ENCODE results near the gene OR2A2. TPM values are rescaled to one million over a fixed set of nuclear protein-coding genes. Genes with fewer than 3 reads are reported as not detected.
"Not testable (repeated sequence)": the region's sequence is repeated elsewhere in the genome, so short reads cannot be mapped to it uniquely, and the experiment has no call there.

OR2A2 gene
- total RNA-seq, 1 donor from 2014 or later: not detected

DNA sequence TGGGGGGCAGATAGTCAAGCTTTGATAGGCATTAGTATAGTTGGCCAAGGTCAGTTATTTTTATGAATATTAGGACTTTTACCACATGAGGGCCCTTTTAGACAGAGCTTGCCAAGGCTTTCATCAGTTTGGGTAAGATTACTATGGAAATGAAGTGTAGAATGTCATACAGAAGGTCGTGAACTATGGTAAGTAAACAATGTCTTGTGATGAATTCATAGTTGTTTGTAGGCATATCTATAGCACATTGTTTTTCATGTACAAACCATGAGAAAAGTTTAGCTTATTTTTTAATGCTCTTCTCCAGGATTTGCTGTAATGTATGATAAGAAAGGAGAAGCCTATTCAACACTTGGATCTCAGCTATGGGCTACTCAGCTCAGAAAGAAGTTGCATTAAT is 4.3 kb downstream of the OR2A2 start:
- Mint-ChIP-seq H3K27me3 (ENCODE audit: insufficient read depth) (peaks cover 15% of the 10 kb centered on the region), H3K9me3 (no peaks in the 10 kb centered on the region), H3K36me3 (ENCODE audit: low read depth) (no peaks in the 10 kb centered on the region), H3K27ac (no peak overlapping the region), H3K4me3 (no peak overlapping the region), H3K4me1 (ENCODE audit: low read depth) (no peaks in the 10 kb centered on the region)
- DNase-seq (ENCODE audit: low spot score): no peak
- intact Hi-C loops (cut with micrococcal nuclease): no loop called here

DNA sequence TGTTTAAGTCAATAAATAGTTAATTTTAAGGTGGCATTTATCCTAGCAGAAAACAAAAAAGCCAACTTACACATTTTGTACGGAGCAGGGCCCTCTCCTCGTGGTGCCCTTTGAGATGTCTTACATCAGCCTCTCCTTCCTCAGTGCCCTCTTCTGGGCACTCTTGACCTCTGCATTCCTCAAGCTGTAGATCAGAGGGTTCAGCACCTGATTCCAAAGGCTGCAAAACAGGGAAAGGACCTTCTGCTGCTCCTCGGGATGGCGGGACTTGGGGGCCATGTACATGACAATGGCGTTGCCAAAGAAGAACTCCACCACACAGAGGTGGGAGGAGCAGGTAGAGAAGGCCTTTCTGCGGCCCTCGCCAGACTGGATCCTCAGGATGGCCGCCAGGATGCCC is 9.0 kb downstream of the OR2A2 start:
- Mint-ChIP-seq H3K9me3 (no peaks in the 10 kb centered on the region), H3K4me3 (no peak overlapping the region), H3K36me3 (ENCODE audit: low read depth) (no peaks in the 10 kb centered on the region), H3K4me1 (ENCODE audit: low read depth) (no peaks in the 10 kb centered on the region), H3K27me3 (ENCODE audit: insufficient read depth) (peaks cover 10% of the 10 kb centered on the region), H3K27ac (no peak overlapping the region)
- intact Hi-C loops (cut with micrococcal nuclease): no loop called here
- DNase-seq (ENCODE audit: low spot score): no peak

DNA sequence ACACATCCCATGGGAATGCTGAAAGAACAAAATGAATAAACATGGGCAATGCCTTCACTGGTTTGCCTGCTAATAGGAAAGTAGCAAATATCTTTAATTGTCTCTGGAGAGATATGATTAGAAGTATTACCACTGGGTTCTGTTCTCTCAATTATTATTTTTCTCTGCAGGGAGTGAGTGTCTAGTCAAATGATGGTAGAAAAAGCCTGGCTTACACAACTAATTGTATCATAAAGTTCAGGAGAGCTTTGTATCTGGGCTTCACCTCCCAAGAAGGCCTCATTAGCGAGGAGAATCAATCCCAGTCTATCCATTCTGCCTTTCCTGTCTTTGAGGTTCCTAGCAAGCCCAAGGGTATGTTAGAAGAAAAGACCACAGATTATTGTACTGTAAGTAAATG is 13.5 kb downstream of the OR2A2 start, which contains the start of gene OR2A14:
Gene OR2A14, plus strand, starts transcription at position 301 of the 400 bp plus-strand sequence. CDS start 5,937 bp downstream, outside the sequence.
- no peaks in the 10 kb centered on the region for H3K4me1 Mint-ChIP-seq (ENCODE audit: low read depth)
- H3K27me3 Mint-ChIP-seq (ENCODE audit: insufficient read depth): peaks cover 2% of the 10 kb centered on the region
- H3K36me3 Mint-ChIP-seq (ENCODE audit: low read depth): no peaks in the 10 kb centered on the region
- H3K27ac Mint-ChIP-seq: no peak within 1 kb of the TSS
- intact Hi-C loops (cut with micrococcal nuclease): no loop called here
- no peaks in the 10 kb centered on the region for H3K9me3 Mint-ChIP-seq
- no peak within 1 kb of the TSS for H3K4me3 Mint-ChIP-seq
- no peak for DNase-seq (ENCODE audit: low spot score)

DNA sequence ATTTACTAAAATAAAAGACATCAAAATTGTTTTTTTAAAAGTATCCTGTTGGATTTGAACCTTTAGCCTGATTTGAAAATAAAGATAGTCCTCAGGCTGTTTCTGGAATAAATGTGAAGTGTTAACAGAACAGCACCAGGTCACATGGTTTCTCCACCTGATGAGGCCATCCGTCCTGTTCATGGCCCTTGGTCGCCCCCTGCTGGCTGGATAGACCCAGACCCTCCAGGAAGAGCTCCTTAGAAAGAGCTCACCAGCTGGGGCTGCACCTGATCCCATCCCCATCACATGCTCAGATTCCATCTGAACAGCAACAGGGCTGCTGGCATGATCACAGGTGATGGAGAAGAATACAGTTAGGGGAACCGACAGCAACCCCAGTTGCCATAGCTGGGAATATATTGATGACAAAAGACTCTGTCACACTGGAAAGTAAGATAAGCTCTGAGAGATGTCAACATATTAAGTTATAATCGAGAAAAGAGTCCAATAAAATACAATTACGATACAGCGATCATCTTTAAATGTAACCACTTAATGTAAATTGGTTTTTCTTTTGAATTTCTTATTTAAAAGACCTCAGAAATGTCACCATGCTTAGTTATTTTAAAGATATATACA is 18.4 kb downstream of the OR2A2 start:
- Mint-ChIP-seq H3K4me3 (no peak overlapping the region), H3K36me3 (ENCODE audit: low read depth) (no peaks in the 10 kb centered on the region), H3K27me3 (ENCODE audit: insufficient read depth) (no peaks in the 10 kb centered on the region), H3K4me1 (ENCODE audit: low read depth) (no peaks in the 10 kb centered on the region), H3K27ac (no peak overlapping the region), H3K9me3 (no peaks in the 10 kb centered on the region)
- intact Hi-C loops (cut with micrococcal nuclease): loop anchor here (1.0 to 2.0 kb wide), 4 partner anchors 227 to 712 kb away; no protein-coding TSS in a partner anchor
- DNase-seq (ENCODE audit: low spot score): peak; percentile 72

- intact Hi-C loops (cut with micrococcal nuclease): loop anchor here (2.0 kb wide), 1 partner anchor 261 kb away; no protein-coding TSS in a partner anchor
- H3K27ac Mint-ChIP-seq; H3K36me3 Mint-ChIP-seq (ENCODE audit: low read depth); H3K27me3 Mint-ChIP-seq (ENCODE audit: insufficient read depth); H3K9me3 Mint-ChIP-seq; DNase-seq (ENCODE audit: low spot score); H3K4me3 Mint-ChIP-seq; H3K4me1 Mint-ChIP-seq (ENCODE audit: low read depth): not testable (repeated sequence)
These were observed 20.2 kb downstream of the OR2A2 start for GRCh38 chr7:144129601-144130000.

GRCh38 chr7:144130730-144131129 is 21.3 kb downstream of the OR2A2 start:
- Mint-ChIP-seq H3K4me3 (no peak overlapping the region), H3K9me3 (no peaks in the 10 kb centered on the region), H3K27ac (no peak overlapping the region), H3K36me3 (ENCODE audit: low read depth) (no peaks in the 10 kb centered on the region), H3K4me1 (ENCODE audit: low read depth) (no peaks in the 10 kb centered on the region), H3K27me3 (ENCODE audit: insufficient read depth) (no peaks in the 10 kb centered on the region)
- intact Hi-C loops (cut with micrococcal nuclease): no loop called here
- no peak for DNase-seq (ENCODE audit: low spot score)

DNA sequence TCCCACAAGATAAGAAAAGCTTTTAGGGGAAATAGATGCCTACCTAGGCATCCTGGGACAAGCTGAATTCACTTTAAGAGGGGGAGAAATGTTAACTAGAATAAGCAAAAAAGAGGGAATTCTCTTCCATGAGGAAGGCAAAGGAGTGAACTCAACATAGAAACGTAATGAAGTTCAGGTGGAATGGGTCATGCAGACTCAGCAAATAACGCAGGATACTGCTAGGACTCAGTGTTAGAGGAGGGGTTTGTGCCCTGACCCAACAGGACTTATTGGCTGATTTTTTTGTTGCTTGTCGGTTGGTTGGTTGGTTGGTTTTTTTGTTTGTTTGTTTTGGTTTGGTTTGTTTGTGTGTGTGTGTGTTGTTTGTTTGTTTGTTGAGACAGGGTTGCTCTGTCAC is 22.9 kb downstream of the OR2A2 start:
- intact Hi-C loops (cut with micrococcal nuclease): no loop called here
- H3K9me3 Mint-ChIP-seq: no peaks in the 10 kb centered on the region
- H3K4me1 Mint-ChIP-seq (ENCODE audit: low read depth): no peaks in the 10 kb centered on the region
- no peaks in the 10 kb centered on the region for H3K36me3 Mint-ChIP-seq (ENCODE audit: low read depth)
- no peak overlapping the region for H3K4me3 Mint-ChIP-seq
- peaks cover 1% of the 10 kb centered on the region for H3K27me3 Mint-ChIP-seq (ENCODE audit: insufficient read depth)
- no peak overlapping the region for H3K27ac Mint-ChIP-seq
- no peak for DNase-seq (ENCODE audit: low spot score)

GRCh38 chr7:144133307-144133706 is 23.9 kb downstream of the OR2A2 start:
- H3K4me3 Mint-ChIP-seq: no peak overlapping the region
- no peaks in the 10 kb centered on the region for H3K4me1 Mint-ChIP-seq (ENCODE audit: low read depth)
- DNase-seq (ENCODE audit: low spot score): no peak
- H3K36me3 Mint-ChIP-seq (ENCODE audit: low read depth): no peaks in the 10 kb centered on the region
- intact Hi-C loops (cut with micrococcal nuclease): no loop called here
- H3K27ac Mint-ChIP-seq: no peak overlapping the region
- no peaks in the 10 kb centered on the region for H3K9me3 Mint-ChIP-seq
- peaks cover 4% of the 10 kb centered on the region for H3K27me3 Mint-ChIP-seq (ENCODE audit: insufficient read depth)

DNA sequence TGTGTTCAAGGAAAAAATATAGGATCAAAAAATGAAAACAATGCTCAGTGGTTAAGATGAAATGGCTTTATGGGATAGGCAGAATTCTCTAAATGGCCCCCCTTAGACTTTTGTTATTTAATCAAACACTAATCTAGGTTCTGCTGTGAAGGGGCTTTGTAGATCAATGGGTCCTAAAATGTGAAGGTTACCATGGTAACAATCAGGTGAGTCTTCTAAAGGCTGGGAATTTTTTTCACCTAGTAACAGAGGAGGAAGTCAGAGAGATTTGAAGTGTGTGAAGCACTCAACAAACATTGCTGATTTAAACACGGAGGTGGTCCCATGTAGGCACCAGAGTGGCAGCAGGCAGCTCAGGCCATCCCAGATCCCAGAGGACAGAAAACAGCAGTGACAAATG is 24.7 kb downstream of the OR2A2 start:
- no peaks in the 10 kb centered on the region for H3K4me1 Mint-ChIP-seq (ENCODE audit: low read depth)
- H3K36me3 Mint-ChIP-seq (ENCODE audit: low read depth): no peaks in the 10 kb centered on the region
- H3K4me3 Mint-ChIP-seq: no peak overlapping the region
- H3K27me3 Mint-ChIP-seq (ENCODE audit: insufficient read depth): peaks cover 4% of the 10 kb centered on the region
- no peak for DNase-seq (ENCODE audit: low spot score)
- H3K9me3 Mint-ChIP-seq: no peaks in the 10 kb centered on the region
- intact Hi-C loops (cut with micrococcal nuclease): no loop called here
- no peak overlapping the region for H3K27ac Mint-ChIP-seq

GRCh38 chr7:144137501-144137900 is 28.1 kb downstream of the OR2A2 start:
- Mint-ChIP-seq H3K27ac (no peak overlapping the region), H3K4me3 (no peak overlapping the region), H3K36me3 (ENCODE audit: low read depth) (no peaks in the 10 kb centered on the region), H3K27me3 (ENCODE audit: insufficient read depth) (peaks cover 4% of the 10 kb centered on the region), H3K4me1 (ENCODE audit: low read depth) (no peaks in the 10 kb centered on the region), H3K9me3 (no peaks in the 10 kb centered on the region)
- DNase-seq (ENCODE audit: low spot score): no peak
- intact Hi-C loops (cut with micrococcal nuclease): no loop called here

DNA sequence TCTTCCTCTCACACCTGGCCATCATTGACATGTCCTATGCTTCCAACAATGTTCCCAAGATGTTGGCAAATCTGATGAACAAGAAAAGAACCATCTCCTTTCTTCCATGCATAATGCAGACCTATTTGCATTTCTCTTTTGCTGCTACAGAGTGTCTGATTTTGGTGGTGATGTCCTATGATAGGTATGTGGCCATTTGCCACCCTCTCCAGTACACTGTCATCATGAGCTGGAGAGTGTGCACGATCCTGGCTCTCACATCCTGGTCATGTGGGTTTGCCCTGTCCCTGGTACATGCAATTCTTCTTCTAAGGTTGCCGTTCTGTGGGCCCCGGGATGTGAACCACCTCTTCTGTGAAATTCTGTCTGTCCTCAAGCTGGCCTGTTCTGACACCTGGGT is 32.8 kb downstream of the OR2A2 start:
- Mint-ChIP-seq H3K9me3 (no peaks in the 10 kb centered on the region), H3K27ac (no peak overlapping the region), H3K4me1 (ENCODE audit: low read depth) (no peaks in the 10 kb centered on the region), H3K27me3 (ENCODE audit: insufficient read depth) (peaks cover 2% of the 10 kb centered on the region), H3K36me3 (ENCODE audit: low read depth) (no peaks in the 10 kb centered on the region), H3K4me3 (no peak overlapping the region)
- no peak for DNase-seq (ENCODE audit: low spot score)
- intact Hi-C loops (cut with micrococcal nuclease): no loop called here

GRCh38 chr7:144144426-144144825 is 35.0 kb downstream of the OR2A2 start:
- intact Hi-C loops (cut with micrococcal nuclease): no loop called here
- no peak overlapping the region for H3K4me3 Mint-ChIP-seq
- no peaks in the 10 kb centered on the region for H3K4me1 Mint-ChIP-seq (ENCODE audit: low read depth)
- DNase-seq (ENCODE audit: low spot score): no peak
- H3K27ac Mint-ChIP-seq: no peak overlapping the region
- H3K27me3 Mint-ChIP-seq (ENCODE audit: insufficient read depth): no peaks in the 10 kb centered on the region
- no peaks in the 10 kb centered on the region for H3K36me3 Mint-ChIP-seq (ENCODE audit: low read depth)
- H3K9me3 Mint-ChIP-seq: peaks cover 19% of the 10 kb centered on the region

DNA sequence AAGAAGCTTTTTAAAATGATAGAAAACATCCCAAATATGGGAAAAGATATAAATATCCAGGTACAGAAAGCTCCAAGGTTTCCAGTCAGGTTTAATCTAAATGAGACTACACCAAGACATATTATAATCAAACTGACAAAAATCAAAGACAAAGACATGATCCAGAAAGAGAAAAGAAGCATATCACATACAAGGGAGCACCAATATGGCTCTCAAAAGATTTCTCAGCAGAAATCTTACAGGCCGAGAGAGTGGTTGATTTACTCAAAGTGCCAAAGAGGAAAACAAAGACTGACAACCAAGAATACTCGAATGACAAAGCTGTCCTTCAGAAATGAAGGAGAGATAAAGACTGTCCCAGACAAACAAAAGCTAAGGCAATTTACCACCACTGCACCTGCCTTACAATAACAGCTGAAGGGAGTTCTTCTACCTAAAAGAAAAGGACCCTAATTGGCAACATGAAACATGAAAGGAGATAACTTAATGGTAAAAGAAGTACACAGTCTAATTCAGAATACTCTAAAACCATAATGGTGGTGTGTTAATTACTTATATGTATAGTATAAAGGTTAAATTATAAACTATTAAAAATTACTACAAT is 38.9 kb downstream of the OR2A2 start:
- H3K27ac Mint-ChIP-seq: no peak overlapping the region
- H3K27me3 Mint-ChIP-seq (ENCODE audit: insufficient read depth): no peaks in the 10 kb centered on the region
- no peak overlapping the region for H3K4me3 Mint-ChIP-seq
- intact Hi-C loops (cut with micrococcal nuclease): no loop called here
- DNase-seq (ENCODE audit: low spot score): no peak
- H3K36me3 Mint-ChIP-seq (ENCODE audit: low read depth): no peaks in the 10 kb centered on the region
- peaks cover 19% of the 10 kb centered on the region for H3K9me3 Mint-ChIP-seq
- no peaks in the 10 kb centered on the region for H3K4me1 Mint-ChIP-seq (ENCODE audit: low read depth)

Data from activated T-helper 1 cell treated with anti-CD3 and anti-CD28 coated beads, Interleukin-12 subunit alpha, Interleukin-12 subunit beta, Interleukin-2, Interleukin-4 antibody, amounts not matched to agents 30 ng/mL and 10 ng/mL and 1 ng/mL, durations not matched to agents 14 hours and 24 hours and 36 hours (primary cell).